Ovary (tissue), 9 donors: ENCODE results near the gene MBD3L3. TPM values are rescaled to one million over a fixed set of nuclear protein-coding genes. Genes with fewer than 3 reads are reported as not detected.
"Not testable (repeated sequence)": the region's sequence is repeated elsewhere in the genome, so short reads cannot be mapped to it uniquely, and the experiment has no call there.

Experiments used
- DNase-seq, 5 donors: peaks; one replicate each; pipeline ENCODE4 v3.0.0-alpha.2; 2019 to 2020
- H3K27ac ChIP-seq, 2 donors: fragments of 200-600 bp; one replicate each; pipeline versions ENCODE4 v1.5.1 to v1.8.0; 2019 to 2022
- H3K27me3 ChIP-seq: fragments of 200-600 bp; one replicate; pipeline ENCODE4 v1.8.0; 2022
- H3K36me3 ChIP-seq: fragments of 200-600 bp; sonication (generic); one replicate; pipeline ENCODE4 v1.5.1; 2019
- H3K4me1 ChIP-seq: one replicate; pipeline ENCODE4 v1.8.1; 2013; ENCODE audit warnings: mild to moderate bottlenecking, moderate library complexity; ENCODE audit not compliant: insufficient read depth
- H3K4me3 ChIP-seq: fragments of 200-600 bp; sonication (generic); one replicate; pipeline ENCODE4 v1.5.1; 2017
- H3K9me3 ChIP-seq, 2 donors: fragments of 200-600 bp in 1 of 2; sonication (generic) in 1 of 2; one replicate each; pipeline versions ENCODE4 v1.5.1 to v1.8.1; 2013 to 2019; ENCODE audit warnings: mild to moderate bottlenecking in 1 of 2, moderate library complexity in 1 of 2
- CTCF ChIP-seq, 3 donors: fragments of 450-650 bp in 2 of 3; fragments of 200-600 bp in 1 of 3; IDR thresholded peaks; one replicate each; pipeline versions ENCODE4 v1.5.1 to v1.8.0; 2016 to 2022; ENCODE audit warnings: antibody characterized with exemption in 3 of 3, mild to moderate bottlenecking in 1 of 3
- EP300 ChIP-seq: sonication (generic); formaldehyde crosslinking; IDR thresholded peaks from one replicate; pipeline ENCODE4 v1.6.1; 2017; ENCODE audit warnings: antibody characterized with exemption
- POLR2A ChIP-seq: fragments of 450-650 bp; IDR thresholded peaks from one replicate; pipeline ENCODE4 v1.6.1; 2017; ENCODE audit warnings: antibody characterized with exemption, mild to moderate bottlenecking, moderate library complexity
- WGBS, 3 donors: extraction: QIAGEN DNeasy Blood & Tissue Kit in 1 of 3; methylation state at CpG; one replicate each; pipeline versions ENCODE4 v1.1.5 to v1.1.7; 2013 to 2017; 5-methylcytosine and 5-hydroxymethylcytosine counted together
- intact Hi-C, 4 donors: fragments of 100-400 bp; cut with DNase I; formaldehyde crosslinking; loops; one replicate each; pipeline versions ENCODE4 v1.11.0 to v1.15.1; 2022 to 2023
- polyA plus RNA-seq, 2 donors: library from polyadenylated mRNA; stranded (reverse); fragments of 200-250 nt in 1 of 2; fragments of 350-450 nt in 1 of 2; fragmentation: Illumina TruSeq in 1 of 2; extraction: RNeasy Lipid Tissue Mini Kit (QIAGEN cat#74804) in 1 of 2; gene quantifications; one replicate each; pipeline ENCODE4 v1.2.3, GENCODE V29; 2013 to 2014
- total RNA-seq, 7 donors: library from RNA; depleted of rRNA in 2 of 7; stranded (reverse); fragments of >200 nt in 2 of 7; fragmentation: NEBNext Ultra II Directional in 3 of 7; extraction: Animal tissue kit (Norgen Biotek cat#: 25700) in 3 of 7; gene quantifications; one replicate each; pipeline versions ENCODE4 v1.1.0 to v1.2.4, GENCODE V29; 2016 to 2023
- donor health status: DM: no; HTN: no; CAD: no; lungs with moderate emphysema.
- donor health status: DM: no; HTN: no; CAD: no.
- donor health status: Bipolar disorder and iron deficiency.
- donor health status: DM: yes; HTN: yes; CAD: no.
- donor health status: DM: no; HTN: no; CAD: no.
- donor health status: DM: yes; HTN: yes; CAD: no.

Gene MBD3L3
- total and polyA plus RNA-seq, 9 donors, result not detected

- H3K27ac ChIP-seq, DNase-seq, intact Hi-C loops, H3K4me1 ChIP-seq, H3K9me3 ChIP-seq, H3K27me3 ChIP-seq, H3K36me3 ChIP-seq, H3K4me3 ChIP-seq: not testable (repeated sequence)
- no CpG with 5 or more reads among the region's 2 CpGs for WGBS, 3 donors
Measured at GRCh38 chr19:7041563-7041962, 16.9 kb downstream of the MBD3L3 start.

GRCh38 chr19:7040079-7040478 lies 18.4 kb downstream of the MBD3L3 start, which contains the start of gene MBD3L4:
TSS of gene MBD3L4 (minus strand) at chr19:7040179. CDS start at chr19:7040144, 35 bp downstream.
- not testable (repeated sequence) for H3K27me3 ChIP-seq

GRCh38 chr19:7030278-7030677 lies 28.2 kb downstream of the MBD3L3 start, which contains the start of gene MBD3L5:
TSS of gene MBD3L5 (plus strand) at chr19:7030578. CDS start at chr19:7030612, 34 bp downstream.
- H3K9me3 ChIP-seq, DNase-seq, H3K27ac ChIP-seq, H3K27me3 ChIP-seq, H3K4me1 ChIP-seq, H3K36me3 ChIP-seq, intact Hi-C loops, H3K4me3 ChIP-seq: not testable (repeated sequence)
- no CpG with 5 or more reads among the region's 9 CpGs for WGBS, 3 donors

More at GRCh38 chr19:7040079-7040478, 18.4 kb downstream of the MBD3L3 start, which contains the start of gene MBD3L4:
- intact Hi-C loops, DNase-seq, H3K4me3 ChIP-seq, H3K4me1 ChIP-seq, H3K36me3 ChIP-seq, H3K27ac ChIP-seq, H3K9me3 ChIP-seq: not testable (repeated sequence)
- 57% methylated on average over 1 of the region's 9 CpGs; no CpG with 5 or more reads in 2 of the 3 donors for WGBS, 3 donors

- H3K27ac ChIP-seq, H3K36me3 ChIP-seq, H3K9me3 ChIP-seq, DNase-seq, H3K27me3 ChIP-seq, H3K4me3 ChIP-seq, intact Hi-C loops, H3K4me1 ChIP-seq: not testable (repeated sequence)
- WGBS, 3 donors, result no CpG with 5 or more reads among the region's 1 CpG
Measured at GRCh38 chr19:7028790-7029189, 29.7 kb downstream of the MBD3L3 start.

- H3K4me3 ChIP-seq, H3K9me3 ChIP-seq, H3K4me1 ChIP-seq, H3K36me3 ChIP-seq, intact Hi-C loops, H3K27ac ChIP-seq, DNase-seq, H3K27me3 ChIP-seq: not testable (repeated sequence)
- WGBS, 3 donors, result no CpG with 5 or more reads among the region's 6 CpGs
Measured at GRCh38 chr19:7021331-7021730, 37.1 kb downstream of the MBD3L3 start, which contains the start of gene MBD3L2B. TSS of gene MBD3L2B (minus strand) at chr19:7021431. CDS start at chr19:7021397, 34 bp downstream.

- DNase-seq, result no peak
- 75 to 78% (median 78%) methylated on average over 6 of the region's 6 CpGs for WGBS, 3 donors
- TF ChIP-seq CTCF (IDR thresholded peaks at IDR 0.05), result no peak
- no peak for TF ChIP-seq POLR2A
- no peak for TF ChIP-seq EP300
- Histone ChIP-seq H3K27me3 (no peaks in the 10 kb centered on the region), H3K4me1 (no peaks in the 10 kb centered on the region), H3K4me3 (no peak overlapping the region), H3K9me3 (no peaks in the 10 kb centered on the region), H3K27ac (no peak overlapping the region), H3K36me3 (no peaks in the 10 kb centered on the region)
- intact Hi-C loops, result no loop called here
Measured at GRCh38 chr19:7018828-7019227, 39.6 kb downstream of the MBD3L3 start.

- no peak for DNase-seq
Measured at GRCh38 chr19:7013678-7014077, 44.8 kb downstream of the MBD3L3 start.

More at GRCh38 chr19:7013678-7014077, 44.8 kb downstream of the MBD3L3 start:
- Histone ChIP-seq H3K4me1 (no peaks in the 10 kb centered on the region), H3K27me3 (no peaks in the 10 kb centered on the region), H3K9me3 (no peaks in the 10 kb centered on the region), H3K27ac (no peak overlapping the region), H3K4me3 (no peak overlapping the region), H3K36me3 (no peaks in the 10 kb centered on the region)
- TF ChIP-seq POLR2A (no peak), EP300 (no peak), CTCF (IDR thresholded peaks at IDR 0.05) (no peak)
- intact Hi-C loops, result no loop called here
- WGBS, 3 donors, result 33 to 44% (median 43%) methylated on average over 4 of the region's 4 CpGs
